ENCODE measurements around the gene LSMEM2.

DNA sequence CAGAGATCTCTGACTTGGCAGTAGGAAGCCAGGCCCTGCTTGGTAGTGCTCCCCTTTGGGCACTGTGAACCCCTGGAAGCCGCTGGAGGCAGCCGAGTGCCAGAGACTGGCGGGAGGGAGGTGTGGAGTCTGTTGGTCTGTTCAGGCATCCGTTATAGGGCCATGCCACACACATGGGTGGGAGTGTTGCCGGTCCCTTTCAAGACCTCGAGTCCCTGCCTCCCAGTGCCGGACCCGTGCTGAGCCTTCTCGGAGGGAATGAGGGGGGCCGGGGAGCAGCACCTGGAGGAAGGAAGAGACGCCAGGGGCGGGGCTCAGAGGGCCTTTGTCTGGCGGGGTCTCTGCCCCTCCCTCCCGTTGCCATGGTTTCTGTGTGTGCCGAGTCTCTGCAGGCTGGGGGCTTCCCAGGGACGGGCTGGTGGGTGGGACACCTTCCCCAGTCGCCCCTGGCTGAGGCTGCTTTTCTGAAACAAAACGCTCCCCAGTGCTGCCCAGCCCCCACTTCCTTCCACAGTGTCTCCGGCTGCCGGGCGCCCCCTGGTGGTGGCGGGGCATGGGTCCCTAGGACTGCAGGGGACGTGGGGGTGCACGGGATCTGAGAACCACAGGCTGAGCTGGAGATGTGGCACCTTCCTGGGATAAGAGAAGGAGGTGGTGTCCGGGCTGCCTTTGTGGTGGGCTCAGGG is 32.9 kb upstream of the LSMEM2 start:
- TF ChIP-seq, protein P1, sequence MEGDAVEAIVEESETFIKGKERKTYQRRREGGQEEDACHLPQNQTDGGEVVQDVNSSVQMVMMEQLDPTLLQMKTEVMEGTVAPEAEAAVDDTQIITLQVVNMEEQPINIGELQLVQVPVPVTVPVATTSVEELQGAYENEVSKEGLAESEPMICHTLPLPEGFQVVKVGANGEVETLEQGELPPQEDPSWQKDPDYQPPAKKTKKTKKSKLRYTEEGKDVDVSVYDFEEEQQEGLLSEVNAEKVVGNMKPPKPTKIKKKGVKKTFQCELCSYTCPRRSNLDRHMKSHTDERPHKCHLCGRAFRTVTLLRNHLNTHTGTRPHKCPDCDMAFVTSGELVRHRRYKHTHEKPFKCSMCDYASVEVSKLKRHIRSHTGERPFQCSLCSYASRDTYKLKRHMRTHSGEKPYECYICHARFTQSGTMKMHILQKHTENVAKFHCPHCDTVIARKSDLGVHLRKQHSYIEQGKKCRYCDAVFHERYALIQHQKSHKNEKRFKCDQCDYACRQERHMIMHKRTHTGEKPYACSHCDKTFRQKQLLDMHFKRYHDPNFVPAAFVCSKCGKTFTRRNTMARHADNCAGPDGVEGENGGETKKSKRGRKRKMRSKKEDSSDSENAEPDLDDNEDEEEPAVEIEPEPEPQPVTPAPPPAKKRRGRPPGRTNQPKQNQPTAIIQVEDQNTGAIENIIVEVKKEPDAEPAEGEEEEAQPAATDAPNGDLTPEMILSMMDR (IDR thresholded peaks at IDR 0.05), result peak; percentile 97 to 98 (median 98)
- no peak for TF ChIP-seq POLR2A (IDR thresholded peaks at IDR 0.05)

Measured in uterus (tissue), 2 donors.